Smooth muscle cell (in vitro differentiated cells): ENCODE measurements around the gene ZFYVE28. TPM values are rescaled to one million over a fixed set of nuclear protein-coding genes. Genes with fewer than 3 reads are reported as not detected.

Source experiments
- DNase-seq: peaks from one replicate; lab custom pipeline; 2025; ENCODE audit not compliant: unreplicated experiment; lab: John Stamatoyannopoulos, UW
- H2AFZ ChIP-seq: fragments of 200-600 bp; sonication (generic); 2 replicates; pipeline ENCODE4 v1.6.0; 2016; ENCODE audit warnings: antibody characterized with exemption, low read depth, mild to moderate bottlenecking
- H3F3A ChIP-seq: fragments of 200-600 bp; sonication (generic); 2 replicates; pipeline ENCODE4 v1.6.0; 2017; ENCODE audit warnings: antibody characterized with exemption, low read depth
- H3K27ac ChIP-seq: fragments of 200-600 bp; sonication (generic); 2 replicates; pipeline ENCODE4 v1.5.1; 2016; ENCODE audit warnings: low read depth, mild to moderate bottlenecking
- H3K27me3 ChIP-seq: fragments of 200-600 bp; sonication (generic); 2 replicates; pipeline ENCODE4 v1.6.1; 2016; ENCODE audit warnings: low read depth, mild to moderate bottlenecking
- H3K36me3 ChIP-seq: fragments of 200-600 bp; sonication (generic); 2 replicates; pipeline ENCODE4 v1.5.1; 2016; ENCODE audit warnings: low read depth
- H3K4me1 ChIP-seq: fragments of 200-600 bp; sonication (generic); 2 replicates; pipeline ENCODE4 v1.5.1; 2016; ENCODE audit warnings: low read depth
- H3K4me2 ChIP-seq: fragments of 200-600 bp; sonication (generic); 2 replicates; pipeline ENCODE4 v1.6.0; 2016; ENCODE audit warnings: mild to moderate bottlenecking
- H3K4me3 ChIP-seq: fragments of 200-600 bp; sonication (generic); 2 replicates; pipeline ENCODE4 v1.5.1; 2016; ENCODE audit warnings: mild to moderate bottlenecking
- H3K79me2 ChIP-seq: fragments of 200-600 bp; sonication (generic); 2 replicates; pipeline ENCODE4 v1.6.0; 2016; ENCODE audit warnings: low read depth, mild to moderate bottlenecking
- H3K9ac ChIP-seq: fragments of 200-600 bp; sonication (generic); 2 replicates; pipeline ENCODE4 v1.6.0; 2016; ENCODE audit warnings: low read depth
- H3K9me3 ChIP-seq: fragments of 200-600 bp; sonication (generic); replicated peaks from 2 replicates; pipeline ENCODE4 v1.5.1; 2016; ENCODE audit warnings: low read depth
- H4K20me1 ChIP-seq: fragments of 200-600 bp; sonication (generic); 2 replicates; pipeline ENCODE4 v1.6.0; 2016; ENCODE audit warnings: low read depth
- CTCF ChIP-seq: fragments of 200-600 bp; sonication (generic); IDR thresholded peaks from 2 replicates; pipeline ENCODE4 v1.5.1; 2017; ENCODE audit warnings: borderline replicate concordance, mild to moderate bottlenecking, antibody characterized with exemption; ENCODE audit not compliant: insufficient read depth, poor library complexity, severe bottlenecking
- WGBS: methylation state at CpG from one replicate; pipeline ENCODE4 v1.1.7; 2016; ENCODE audit warnings: low lambda C conversion rate; 5-methylcytosine and 5-hydroxymethylcytosine counted together
- polyA plus RNA-seq: library from polyadenylated mRNA; unstranded; fragments of >200 nt; fragmentation: Nextera tagmentation; extraction: Ambion mirVana; gene quantifications from 2 replicates; pipeline ENCODE4 v1.2.1, GENCODE V29; 2016
- total RNA-seq: library from RNA; depleted of rRNA; stranded (reverse); fragments of >200 nt; gene quantifications from 2 replicates; pipeline ENCODE4 v1.2.3, GENCODE V29; 2014

ZFYVE28 gene
- total and polyA plus RNA-seq, 2 experiments from 2014 or later = 0.22 TPM; not detected in 1

DNA sequence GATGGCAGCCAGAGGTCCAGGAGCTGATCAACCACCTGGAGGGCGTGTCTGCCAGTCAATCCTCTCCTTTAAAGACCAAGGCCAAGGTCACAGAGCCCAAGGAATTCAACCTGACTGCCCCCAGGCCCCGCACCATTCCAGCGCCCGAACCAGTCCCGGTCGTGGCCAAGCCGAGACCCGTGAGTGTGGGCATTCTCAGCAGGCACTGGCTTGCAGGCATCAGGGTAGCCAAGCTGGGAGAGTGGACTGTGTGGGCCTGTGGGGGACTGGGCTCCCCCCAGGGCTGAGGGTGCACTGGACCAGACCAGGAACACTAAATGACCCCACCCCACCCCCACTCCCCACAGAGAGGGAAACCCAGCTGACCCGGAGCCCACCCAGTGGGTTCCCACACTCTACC is 26.7 kb upstream of the ZFYVE28 start:
- Histone ChIP-seq H3K9ac (no peak overlapping the region), H3K4me1 (no peaks in the 10 kb centered on the region), H3K27ac (no peak overlapping the region), H3K9me3 (no peaks in the 10 kb centered on the region), H3K36me3 (no peaks in the 10 kb centered on the region), H4K20me1 (no peaks in the 10 kb centered on the region), H3F3A (no peaks in the 10 kb centered on the region), H3K4me2 (no peak overlapping the region), H3K4me3 (no peak overlapping the region), H3K79me2 (no peaks in the 10 kb centered on the region), H3K27me3 (no peaks in the 10 kb centered on the region), H2AFZ (no peak overlapping the region)
- DNase-seq = no peak
- TF ChIP-seq CTCF = no peak
- 96% methylated on average over 9 of the region's 9 CpGs for WGBS

GRCh38 chr4:2443956-2444740 is 25.7 kb upstream of the ZFYVE28 start:
- no peak overlapping the region for H3K4me3 ChIP-seq
- H3K9ac ChIP-seq = no peak overlapping the region
- 92% methylated on average over 7 of the region's 7 CpGs for WGBS
- H3K4me2 ChIP-seq = no peak overlapping the region
- H3K79me2 ChIP-seq = no peaks in the 10 kb centered on the region
- no peaks in the 10 kb centered on the region for H3K36me3 ChIP-seq
- H3K9me3 ChIP-seq = no peaks in the 10 kb centered on the region
- H2AFZ ChIP-seq = no peak overlapping the region
- H4K20me1 ChIP-seq = no peaks in the 10 kb centered on the region
- H3K27ac ChIP-seq = no peak overlapping the region
- DNase-seq = no peak
- no peak for TF ChIP-seq CTCF
- no peaks in the 10 kb centered on the region for H3K27me3 ChIP-seq
- H3K4me1 ChIP-seq = no peaks in the 10 kb centered on the region
- H3F3A ChIP-seq = no peaks in the 10 kb centered on the region

GRCh38 chr4:2443061-2443730 is 24.8 kb upstream of the ZFYVE28 start:
- Histone ChIP-seq H3K79me2 (no peaks in the 10 kb centered on the region), H3K4me1 (no peaks in the 10 kb centered on the region), H3K36me3 (no peaks in the 10 kb centered on the region), H3K27me3 (no peaks in the 10 kb centered on the region), H3F3A (no peaks in the 10 kb centered on the region), H3K27ac (no peak overlapping the region), H2AFZ (no peak overlapping the region), H3K9ac (no peak overlapping the region), H4K20me1 (no peaks in the 10 kb centered on the region), H3K4me3 (no peak overlapping the region), H3K9me3 (no peaks in the 10 kb centered on the region), H3K4me2 (no peak overlapping the region)
- no peak for TF ChIP-seq CTCF
- DNase-seq = no peak
- 95% methylated on average over 17 of the region's 20 CpGs for WGBS
